MV-4-11 (cell line): ENCODE data around the gene DMAP1.

ENCODE experiments used
- DNase-seq: peaks from one replicate; lab custom pipeline; 2025; lab: John Stamatoyannopoulos, UW

Gene DMAP1

GRCh38 chr1:44228218-44228617, 14.9 kb downstream of the DMAP1 start:
- no peak for DNase-seq

- DNase-seq: no peak
Measured at GRCh38 chr1:44229435-44230167, 16.3 kb downstream of the DMAP1 start.

DNA sequence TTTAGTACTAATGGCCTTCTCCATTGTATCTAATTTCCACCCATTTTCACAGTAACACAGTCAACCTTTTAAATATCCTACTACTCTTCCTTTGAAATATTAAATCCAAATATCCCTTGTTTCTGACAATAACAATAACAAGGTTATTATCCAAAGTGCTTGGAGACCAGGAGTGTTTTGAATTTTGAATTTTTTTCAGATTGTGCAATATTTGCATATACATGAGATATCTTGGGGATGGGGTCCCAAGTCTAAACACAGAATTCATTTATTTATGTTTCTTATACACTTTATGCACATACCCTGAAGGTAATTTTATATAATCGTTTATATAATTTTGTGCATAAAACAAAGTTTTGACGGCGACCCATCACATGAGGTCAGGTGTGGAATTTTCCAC, 17.5 kb downstream of the DMAP1 start:
- DNase-seq: no peak

- no peak for DNase-seq
Measured at GRCh38 chr1:44233593-44233992, 20.3 kb downstream of the DMAP1 start.

DNA sequence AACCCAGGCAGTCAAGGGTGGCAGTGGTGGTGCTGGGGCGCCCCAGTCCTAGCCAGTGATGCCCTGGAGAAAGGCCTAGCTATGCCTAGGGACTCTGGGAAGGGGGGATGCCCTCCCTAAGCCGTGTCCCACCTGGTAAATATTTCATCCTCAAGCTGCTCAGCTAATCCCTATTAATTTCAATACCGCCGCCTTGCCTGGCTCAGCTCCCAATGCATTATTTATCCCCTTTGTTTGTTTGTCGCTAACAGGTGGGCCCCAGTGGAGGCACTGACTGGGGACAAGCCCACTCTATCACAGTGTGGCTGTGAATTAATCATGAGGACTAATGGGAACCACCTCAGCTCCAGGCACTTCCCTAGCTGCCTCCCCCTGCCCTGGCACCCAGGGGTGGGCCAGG, 22.5 kb downstream of the DMAP1 start:
- DNase-seq: no peak

GRCh38 chr1:44236490-44237272, 23.4 kb downstream of the DMAP1 start:
- no peak for DNase-seq

DNA sequence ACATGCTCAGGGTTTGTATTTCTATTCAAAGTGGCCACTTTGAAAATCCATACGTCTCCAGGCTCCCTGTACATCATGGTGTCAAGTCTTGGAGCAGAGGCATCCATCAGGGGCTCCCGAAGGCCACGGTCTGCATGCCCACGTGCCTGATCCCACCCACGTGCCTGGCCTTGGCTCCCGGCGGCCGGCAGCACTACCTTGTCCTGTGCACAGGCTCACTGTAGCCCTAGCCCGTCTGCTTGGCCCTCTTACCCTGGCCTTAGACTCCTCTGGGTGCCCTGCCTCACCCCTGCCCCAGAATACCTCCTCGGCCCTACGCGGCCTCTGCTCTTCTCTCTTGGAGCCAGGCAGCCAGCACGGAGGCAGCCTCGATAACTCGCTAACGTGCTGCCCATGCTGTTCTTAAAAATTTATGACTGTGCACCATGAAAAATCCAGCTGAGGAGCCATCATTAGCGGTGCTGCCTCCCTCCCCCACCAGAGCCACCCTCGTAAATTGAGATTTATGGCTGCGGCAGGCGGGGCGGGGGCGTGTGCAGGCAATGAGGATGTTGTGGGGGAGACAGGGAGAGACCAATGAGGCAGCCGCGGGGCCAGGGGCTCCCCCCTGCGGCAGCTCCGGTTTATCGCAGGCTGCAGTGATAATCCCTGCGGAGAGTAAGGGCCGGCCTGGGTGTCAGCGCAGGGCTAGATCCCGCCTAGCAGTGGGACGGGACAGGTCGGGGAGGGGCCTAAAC, 24.6 kb downstream of the DMAP1 start:
- DNase-seq: no peak

DNA sequence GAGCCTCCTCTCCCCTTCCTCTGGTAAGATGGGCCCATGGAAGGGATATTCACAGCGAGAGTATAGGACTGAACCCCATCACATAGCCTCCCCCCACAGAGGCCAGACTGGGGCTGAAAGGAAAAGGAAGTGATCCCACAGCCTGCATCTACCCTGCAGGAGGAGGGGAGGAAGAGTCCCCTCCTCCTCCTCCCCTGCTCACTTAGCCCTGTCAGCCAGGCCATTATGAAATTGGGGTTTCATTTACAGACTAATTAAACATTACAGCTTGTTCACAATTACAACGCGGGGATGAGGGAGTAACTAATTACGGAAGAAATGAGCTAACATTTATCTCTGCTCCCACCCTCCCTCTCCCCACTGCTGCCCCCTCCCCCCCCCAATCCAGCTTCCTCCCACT, 25.4 kb downstream of the DMAP1 start:
- no peak for DNase-seq

- no peak for DNase-seq
Measured at GRCh38 chr1:44239331-44239960, 26.2 kb downstream of the DMAP1 start.

GRCh38 chr1:44239961-44240371, 26.7 kb downstream of the DMAP1 start:
- DNase-seq: no peak

DNA sequence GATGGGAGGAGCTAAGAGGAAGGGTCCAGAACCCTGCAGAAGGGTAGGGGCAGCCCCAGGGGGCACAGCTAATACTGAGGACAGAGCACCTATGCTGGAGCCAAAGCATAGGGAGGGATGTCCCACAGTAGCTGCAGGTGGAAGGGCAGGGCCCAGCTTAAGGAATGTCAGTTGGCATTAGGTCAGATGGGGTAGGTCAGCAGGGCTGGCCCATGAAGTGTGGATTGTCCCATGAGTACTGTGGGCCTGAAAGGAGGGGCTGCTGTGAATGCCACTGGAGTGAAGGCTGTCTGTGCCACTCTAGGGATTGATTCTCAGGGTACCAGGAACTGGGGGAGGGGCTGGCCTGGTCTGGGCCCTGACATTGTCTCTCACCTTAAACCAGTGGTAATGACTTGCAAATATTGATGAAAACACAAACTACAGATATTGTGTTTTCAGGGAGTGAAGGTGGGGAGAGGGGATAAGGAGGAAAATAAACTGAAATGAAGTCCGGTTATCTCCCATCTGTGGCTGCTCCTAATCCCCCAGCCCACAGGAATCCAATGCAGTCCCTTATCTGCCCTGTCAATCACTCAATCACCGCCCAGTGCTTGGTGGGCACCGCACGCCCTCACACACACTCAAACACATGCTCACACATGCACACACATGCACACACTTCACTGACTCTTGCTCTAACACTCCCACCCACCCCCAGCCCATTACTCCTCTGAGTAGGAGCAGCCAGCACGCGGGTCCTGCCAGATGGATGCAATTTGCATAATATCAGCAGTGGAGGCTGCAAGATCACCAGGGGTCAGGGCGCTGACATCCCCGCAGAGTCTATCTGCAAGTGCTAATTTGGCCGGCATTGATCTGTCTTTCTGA, 27.8 kb downstream of the DMAP1 start:
- DNase-seq: no peak

GRCh38 chr1:44242746-44243145, 29.5 kb downstream of the DMAP1 start:
- no peak for DNase-seq

DNA sequence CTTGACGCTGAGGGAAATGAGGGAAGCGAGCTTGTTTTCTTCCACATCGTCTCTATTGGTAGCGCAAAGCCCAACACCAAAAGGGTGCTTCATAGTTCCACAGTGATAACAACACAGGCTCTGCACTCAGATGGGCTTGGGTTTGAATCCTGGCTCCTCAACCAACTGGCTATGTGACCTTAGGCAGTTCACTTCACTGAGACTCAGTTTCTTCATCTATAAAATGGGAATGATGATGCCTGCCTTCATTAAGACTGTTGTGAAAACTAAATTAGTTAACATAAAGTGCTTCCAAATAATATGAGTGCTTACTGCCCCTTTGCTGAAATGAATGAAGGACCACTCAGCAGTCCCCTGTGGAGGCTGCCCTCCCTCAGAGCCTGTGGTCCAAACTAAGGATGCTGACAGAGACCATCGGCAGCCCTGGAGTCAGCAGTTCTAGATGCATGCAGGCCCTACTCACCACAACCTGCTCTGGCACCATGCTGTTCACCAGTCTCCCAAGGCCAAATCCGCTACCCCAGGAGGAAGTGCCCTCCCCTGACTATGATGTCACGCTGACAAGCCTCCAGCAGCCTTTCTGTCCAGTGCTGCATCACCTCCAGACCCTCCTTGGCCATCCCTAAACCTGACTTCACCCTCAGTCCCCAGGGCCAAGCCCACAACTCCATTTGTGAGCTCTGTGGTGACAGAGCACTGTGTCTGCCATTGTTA, 30.7 kb downstream of the DMAP1 start:
- DNase-seq: no peak

GRCh38 chr1:44244986-44245385, 31.7 kb downstream of the DMAP1 start:
- no peak for DNase-seq

DNA sequence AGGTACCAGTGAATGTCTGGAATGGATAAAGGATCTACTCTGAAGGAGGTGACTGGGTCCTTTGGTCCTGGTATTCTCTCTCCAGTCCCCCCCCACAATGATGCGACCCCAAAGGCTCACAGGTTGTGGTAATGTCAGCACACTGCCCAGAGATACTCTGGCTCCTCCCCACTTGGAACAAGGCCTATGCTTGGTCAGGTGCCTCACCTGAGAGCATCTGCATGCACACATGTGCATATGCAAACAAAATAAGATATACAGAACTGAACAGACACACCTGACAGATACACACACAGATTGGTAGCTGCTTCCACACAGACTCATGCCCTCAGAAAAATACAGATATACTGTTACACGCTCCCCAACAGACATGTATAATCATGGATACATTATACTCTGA, 33.5 kb downstream of the DMAP1 start:
- no peak for DNase-seq

GRCh38 chr1:44249543-44249942, 36.3 kb downstream of the DMAP1 start:
- no peak for DNase-seq

- no peak for DNase-seq
Measured at GRCh38 chr1:44250068-44250781, 37.0 kb downstream of the DMAP1 start.

DNA sequence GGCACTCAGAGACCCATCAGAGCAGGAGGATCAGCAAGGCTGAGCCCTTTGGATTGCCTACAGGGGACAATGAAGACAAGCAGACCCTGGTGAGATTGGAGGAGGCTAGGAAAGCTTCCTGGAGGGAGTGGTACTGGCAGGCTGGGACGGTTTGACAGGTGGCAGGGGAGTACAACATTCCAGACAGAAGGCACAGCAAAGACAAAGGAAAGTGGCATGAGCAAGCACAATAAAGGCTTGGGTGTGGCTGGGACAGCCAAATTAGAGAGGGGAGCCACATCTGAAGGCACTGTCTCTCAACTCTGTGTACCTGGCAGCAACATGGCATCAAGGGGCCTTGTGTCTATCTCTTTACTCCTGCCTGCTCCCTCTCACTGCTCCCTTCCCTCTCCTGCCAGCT, 38.2 kb downstream of the DMAP1 start:
- no peak for DNase-seq

GRCh38 chr1:44251989-44252671, 38.9 kb downstream of the DMAP1 start:
- no peak for DNase-seq
